GM12873 (cell line): ENCODE results near the gene RGS14.

Experiments
- CTCF ChIP-seq: IDR thresholded peaks from 2 replicates; pipeline ENCODE4 v1.5.1; 2012; ENCODE audit warnings: low read depth, mild to moderate bottlenecking, moderate library complexity, low read length, control low read depth; ENCODE audit not compliant: insufficient read depth; ENCODE audit errors: missing control alignments

The RGS14 gene

DNA sequence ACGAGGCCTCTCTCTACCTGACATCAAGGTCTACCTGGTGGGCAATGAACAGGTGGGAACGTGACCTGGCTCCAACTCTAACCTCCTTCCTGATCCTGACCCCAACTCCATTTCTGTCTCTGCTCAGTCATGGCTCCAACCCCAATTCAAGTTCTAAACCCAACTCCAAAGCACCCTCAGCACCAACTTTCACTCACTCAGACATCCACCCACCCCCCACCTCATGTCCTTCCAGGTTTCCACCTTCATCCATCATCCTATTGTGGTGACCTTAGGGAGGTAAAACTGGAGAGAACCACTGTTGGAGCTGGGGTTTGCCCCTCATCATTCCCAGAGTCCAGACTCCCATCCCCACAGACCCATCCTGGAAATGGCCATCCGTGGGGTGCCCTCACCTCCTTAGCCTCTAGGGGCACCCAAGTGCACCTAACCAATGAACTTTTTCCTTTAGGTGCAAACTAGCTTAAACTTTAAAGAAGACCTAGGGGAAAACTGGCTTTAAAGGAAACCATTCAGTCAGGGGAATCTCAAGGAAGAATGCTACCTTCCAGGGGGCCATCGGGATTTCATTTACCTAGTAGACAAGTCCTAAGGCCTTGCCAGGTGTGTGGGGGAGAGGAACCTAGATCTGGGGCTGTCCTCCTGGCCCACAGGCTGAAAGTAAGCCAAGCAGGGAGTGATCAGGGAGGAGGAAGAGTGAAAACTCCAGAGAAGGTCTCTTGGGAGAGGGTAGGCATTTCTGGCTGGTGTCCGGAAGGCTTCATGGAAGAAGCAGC, 11.3 kb downstream of the RGS14 start:
- TF ChIP-seq CTCF = peak; percentile 85

- TF ChIP-seq CTCF = no peak
Measured at GRCh38 chr5:177369645-177370440, 12.1 kb downstream of the RGS14 start.

- TF ChIP-seq CTCF = no peak
Measured at GRCh38 chr5:177370488-177371119, 12.9 kb downstream of the RGS14 start.

DNA sequence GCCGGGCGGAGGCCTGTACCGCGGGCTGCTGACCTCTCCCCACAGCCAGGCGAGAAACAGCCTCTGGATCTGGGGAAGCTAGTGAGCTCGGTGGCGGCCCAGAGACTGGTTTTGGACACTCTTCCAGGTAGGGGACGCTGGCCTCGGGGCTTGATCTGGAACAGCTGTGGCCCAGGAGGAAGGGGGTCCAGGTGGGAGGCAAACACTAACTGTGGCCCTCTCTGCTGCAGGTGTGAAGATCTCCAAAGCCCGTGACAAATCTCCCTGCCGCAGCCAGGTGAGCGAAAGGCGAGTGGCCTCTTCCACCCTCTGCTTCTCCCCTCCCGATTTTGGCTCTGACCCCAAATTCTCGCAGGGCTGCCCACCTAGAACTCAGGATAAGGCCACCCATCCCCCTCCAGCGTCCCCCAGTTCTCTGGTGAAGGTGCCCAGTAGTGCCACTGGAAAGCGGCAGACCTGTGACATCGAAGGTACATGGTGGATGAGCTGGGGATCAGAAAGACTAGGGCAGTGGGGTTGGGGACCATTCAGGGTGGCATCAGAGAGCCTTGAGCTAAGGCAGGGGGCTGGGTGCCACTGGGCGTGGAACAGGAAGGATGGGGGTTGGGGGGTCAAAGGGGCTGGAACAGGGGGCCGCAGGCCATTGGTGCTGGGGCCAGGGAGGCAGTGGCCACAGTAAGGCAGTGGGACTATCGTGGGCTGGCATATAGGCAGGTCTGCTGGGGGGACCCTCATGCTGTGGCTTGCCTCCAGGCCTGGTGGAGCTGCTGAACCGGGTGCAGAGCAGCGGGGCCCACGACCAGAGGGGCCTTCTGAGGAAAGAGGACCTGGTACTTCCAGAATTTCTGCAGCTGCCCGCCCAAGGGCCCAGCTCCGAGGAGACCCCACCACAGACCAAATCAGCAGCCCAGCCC, 13.7 kb downstream of the RGS14 start:
- TF ChIP-seq CTCF = no peak

GRCh38 chr5:177372034-177372896, 14.5 kb downstream of the RGS14 start:
- TF ChIP-seq CTCF = no peak

- no peak for TF ChIP-seq CTCF
Measured at GRCh38 chr5:177372910-177373309, 15.2 kb downstream of the RGS14 start.
